ENCODE results near the gene POLR1B. TPM values are rescaled to one million over a fixed set of nuclear protein-coding genes. Genes with fewer than 3 reads are reported as not detected.
"Not testable (repeated sequence)": the region's sequence is repeated elsewhere in the genome, so short reads cannot be mapped to it uniquely, and the experiment has no call there.

Gene POLR1B
- total RNA-seq, 4 donors from 2014 or later, result 6.0 to 24.1 (median 14.8) TPM

- Histone ChIP-seq H3K9me3 (no peaks in the 10 kb centered on the region), H3K36me3 (no peaks in the 10 kb centered on the region), H3K4me3 (no peak overlapping the region), H3K27ac (no peak overlapping the region), H3K4me1 (no peaks in the 10 kb centered on the region), H3K27me3 (no peaks in the 10 kb centered on the region)
- TF ChIP-seq POLR2AphosphoS5 (IDR thresholded peaks at IDR 0.05) (no peak), POLR2A (IDR thresholded peaks at IDR 0.05) (no peak), EP300 (IDR thresholded peaks at IDR 0.05; ENCODE audit: low read depth) (no peak), CTCF (IDR thresholded peaks at IDR 0.05) (no peak)
- 60% methylated on average over 13 of the region's 13 CpGs; no CpG with 5 or more reads in 1 of the 2 donors for WGBS, 2 donors (ENCODE audit: low coverage in 1 of 2)
- intact Hi-C loops (cut with DNase I; ENCODE audit: low total_unique reads), result no loop called here
- in situ Hi-C loops (cut with MboI; ENCODE audit: low pct_ligation_motif_present in 1 of 4, low pct_unique_long_range_greater_than_20kb in 1 of 4, low sequenced_read_pairs in 3 of 4), result loop anchor here in 3 of 4 donors (25.0 kb wide), 3 partner anchors 123 to 348 kb away; no protein-coding TSS in a partner anchor
- peak; percentile 36 for DNase-seq
Measured at GRCh38 chr2:112614201-112614840, 72.1 kb downstream of the POLR1B start.

GRCh38 chr2:112615051-112615450 lies 72.8 kb downstream of the POLR1B start:
- H3K27me3 ChIP-seq, result no peaks in the 10 kb centered on the region
- H3K4me3 ChIP-seq, result no peak overlapping the region
- in situ Hi-C loops (cut with MboI; ENCODE audit: low pct_ligation_motif_present in 1 of 4, low pct_unique_long_range_greater_than_20kb in 1 of 4, low sequenced_read_pairs in 3 of 4), result loop anchor here in 3 of 4 donors (25.0 kb wide), 3 partner anchors 122 to 347 kb away; no protein-coding TSS in a partner anchor
- TF ChIP-seq CTCF (IDR thresholded peaks at IDR 0.05), result no peak
- TF ChIP-seq POLR2AphosphoS5 (IDR thresholded peaks at IDR 0.05), result no peak
- TF ChIP-seq EP300 (IDR thresholded peaks at IDR 0.05; ENCODE audit: low read depth), result no peak
- no peak for TF ChIP-seq POLR2A (IDR thresholded peaks at IDR 0.05)
- DNase-seq, result no peak
- intact Hi-C loops (cut with DNase I; ENCODE audit: low total_unique reads), result no loop called here
- 95 to 100% methylated on average over 2 to 8 of the region's 8 CpGs for WGBS, 2 donors (ENCODE audit: low coverage in 1 of 2)
- H3K27ac ChIP-seq, result no peak overlapping the region
- H3K36me3 ChIP-seq, result no peaks in the 10 kb centered on the region
- H3K4me1 ChIP-seq, result no peaks in the 10 kb centered on the region
- no peaks in the 10 kb centered on the region for H3K9me3 ChIP-seq

GRCh38 chr2:112615798-112616197 lies 73.5 kb downstream of the POLR1B start:
- H3K36me3 ChIP-seq; intact Hi-C loops (cut with DNase I; ENCODE audit: low total_unique reads); H3K27me3 ChIP-seq; H3K4me1 ChIP-seq; DNase-seq; H3K27ac ChIP-seq; H3K4me3 ChIP-seq; H3K9me3 ChIP-seq: not testable (repeated sequence)
- in situ Hi-C loops (cut with MboI; ENCODE audit: low pct_ligation_motif_present in 1 of 4, low pct_unique_long_range_greater_than_20kb in 1 of 4, low sequenced_read_pairs in 3 of 4), result loop anchor here in 3 of 4 donors (25.0 kb wide), 3 partner anchors 122 to 347 kb away; no protein-coding TSS in a partner anchor
- WGBS, 2 donors (ENCODE audit: low coverage in 1 of 2), result 93% methylated on average over 2 of the region's 2 CpGs; no CpG with 5 or more reads in 1 of the 2 donors

DNA sequence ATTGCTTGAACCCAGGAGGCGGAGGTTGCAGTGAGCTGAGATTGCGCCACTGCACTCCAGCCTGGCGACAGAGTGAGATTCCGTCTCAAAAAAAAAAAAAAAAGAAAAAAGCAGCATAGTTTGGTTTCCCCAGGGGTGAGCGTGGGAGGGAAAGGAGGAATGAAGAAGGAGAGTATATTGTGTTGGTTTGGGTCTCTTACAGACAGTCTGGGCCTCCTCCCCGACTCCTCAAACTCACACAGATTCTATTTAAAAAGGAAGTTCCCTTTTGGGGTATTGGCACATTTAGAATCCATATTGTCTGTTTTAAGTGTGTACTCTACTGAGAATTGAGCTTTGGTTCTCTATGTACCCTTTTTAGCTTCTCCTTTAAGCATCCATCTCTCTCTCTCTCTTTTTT lies 76.1 kb downstream of the POLR1B start:
- Histone ChIP-seq H3K4me1 (no peaks in the 10 kb centered on the region), H3K27me3 (no peaks in the 10 kb centered on the region), H3K27ac (no peak overlapping the region), H3K36me3 (no peaks in the 10 kb centered on the region), H3K9me3 (no peaks in the 10 kb centered on the region), H3K4me3 (no peak overlapping the region)
- intact Hi-C loops (cut with DNase I; ENCODE audit: low total_unique reads) (no loop called here), in situ Hi-C loops (cut with MboI; ENCODE audit: low pct_ligation_motif_present in 1 of 4, low pct_unique_long_range_greater_than_20kb in 1 of 4, low sequenced_read_pairs in 3 of 4) (loop anchor here in 3 of 4 donors (25.0 kb wide), 3 partner anchors 119 to 344 kb away; no protein-coding TSS in a partner anchor)
- DNase-seq, result no peak
- TF ChIP-seq CTCF (IDR thresholded peaks at IDR 0.05), result no peak
- no peak for TF ChIP-seq POLR2A (IDR thresholded peaks at IDR 0.05)
- no peak for TF ChIP-seq EP300 (IDR thresholded peaks at IDR 0.05; ENCODE audit: low read depth)
- TF ChIP-seq POLR2AphosphoS5 (IDR thresholded peaks at IDR 0.05), result no peak
- 88 to 94% methylated on average over 2 to 6 of the region's 6 CpGs for WGBS, 2 donors (ENCODE audit: low coverage in 1 of 2)

Data from transverse colon (tissue), 4 donors.